Measurements from ENCODE around the gene NEURL1.

DNA sequence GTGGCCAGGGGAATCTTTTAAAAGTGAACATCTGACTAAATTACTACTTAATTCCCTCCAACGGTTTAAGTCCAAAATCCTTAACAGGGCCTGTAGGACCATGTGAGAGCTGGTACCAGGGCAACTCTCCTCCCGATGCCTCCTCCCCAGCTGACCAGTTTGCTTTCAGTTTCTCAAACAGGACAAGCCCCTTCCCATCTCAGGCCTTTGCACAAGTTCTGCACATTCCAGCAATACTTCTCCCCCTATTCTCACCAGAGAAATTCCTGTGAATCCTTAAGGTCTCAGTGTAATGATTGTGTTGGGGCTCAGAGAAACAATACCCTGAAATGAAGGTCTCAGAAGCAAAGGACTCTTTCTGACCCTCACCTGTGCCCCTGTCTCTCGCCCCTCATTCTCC is 26.8 kb upstream of the NEURL1 start:
- TF ChIP-seq CTCF (conservative IDR thresholded peaks at IDR 0.05) = no peak
- no peak for TF ChIP-seq EZH2 (IDR thresholded peaks at IDR 0.05; ENCODE audit: low read depth)
